NK-92 (cell line): Measurements from ENCODE around the gene SPNS2.

Experiments used
- DNase-seq: peaks from one replicate; lab custom pipeline; 2025; ENCODE audit not compliant: unreplicated experiment; lab: John Stamatoyannopoulos, UW

Gene SPNS2

DNA sequence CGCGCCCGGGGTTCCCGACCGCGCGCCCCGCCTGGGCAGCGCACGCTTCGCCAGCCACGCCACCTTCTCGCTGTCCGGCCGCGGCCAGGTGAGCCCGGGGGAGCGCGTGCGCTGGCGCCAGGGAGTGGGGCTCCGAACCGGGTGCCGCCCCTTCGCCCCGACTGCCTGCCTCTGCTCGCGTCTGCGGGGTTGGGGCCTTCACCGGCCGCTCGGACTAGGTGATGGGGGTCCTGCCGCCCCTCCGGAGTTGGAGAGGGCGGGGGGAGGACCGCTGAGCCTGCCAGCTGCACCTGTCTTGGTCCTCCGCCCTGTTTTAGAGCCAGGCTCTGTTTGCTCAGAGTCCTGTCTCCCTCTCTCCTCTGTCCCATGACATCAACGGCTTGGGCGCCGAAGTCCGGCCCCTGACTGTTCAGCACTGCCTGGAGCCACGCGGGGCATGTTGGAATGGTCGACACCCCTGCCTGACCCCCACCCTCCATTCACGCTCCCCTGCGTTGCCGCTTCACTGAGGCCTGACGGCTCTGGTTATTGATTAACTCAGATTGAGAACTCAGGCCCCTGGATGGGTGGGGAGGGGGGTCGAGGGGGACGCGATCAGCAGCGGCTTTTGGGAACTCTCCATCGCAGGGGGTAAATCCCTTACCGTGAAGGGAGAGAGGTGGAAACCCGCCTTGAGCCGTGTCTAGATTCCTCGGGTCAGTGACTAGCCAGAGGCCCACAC is 86.4 kb downstream of the SPNS2 start:
- DNase-seq: no peak

DNA sequence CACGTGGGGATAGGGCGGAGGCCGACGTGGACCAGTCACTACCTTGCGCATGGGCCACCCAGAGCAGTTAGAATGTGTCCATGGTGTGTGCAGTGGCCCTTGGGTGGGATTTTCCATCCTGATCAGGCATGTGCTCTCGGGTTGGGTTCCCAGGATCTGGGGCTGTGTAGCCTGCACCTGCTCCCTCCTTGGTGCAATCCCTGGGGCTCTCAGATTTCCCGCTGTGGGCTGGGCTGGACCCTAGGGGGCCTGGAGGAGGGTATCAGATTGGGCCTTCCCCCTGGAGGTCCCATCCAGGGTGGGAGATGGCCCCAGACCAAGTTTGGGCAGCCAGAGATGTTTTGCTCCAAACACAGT is 86.9 kb downstream of the SPNS2 start:
- no peak for DNase-seq

DNA sequence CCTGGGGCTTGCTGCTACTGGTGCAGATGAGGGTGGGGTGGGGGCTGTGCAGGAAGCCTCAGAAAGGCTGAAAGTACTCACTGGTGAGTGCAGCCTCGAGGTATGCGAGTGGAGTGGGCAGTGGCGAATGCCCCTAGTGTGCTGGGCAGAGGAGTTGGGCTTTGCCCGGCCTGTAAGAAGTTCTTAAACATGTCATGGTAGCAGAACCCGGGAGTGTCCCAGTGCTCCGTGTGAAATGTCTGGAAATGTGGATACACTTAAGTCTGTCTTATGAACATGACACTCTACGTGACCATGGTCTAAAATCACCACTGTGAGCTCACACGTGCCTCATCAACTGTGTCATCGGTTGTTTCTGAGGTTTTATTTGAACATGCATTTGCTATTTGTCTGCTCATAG is 87.4 kb downstream of the SPNS2 start:
- no peak for DNase-seq

DNA sequence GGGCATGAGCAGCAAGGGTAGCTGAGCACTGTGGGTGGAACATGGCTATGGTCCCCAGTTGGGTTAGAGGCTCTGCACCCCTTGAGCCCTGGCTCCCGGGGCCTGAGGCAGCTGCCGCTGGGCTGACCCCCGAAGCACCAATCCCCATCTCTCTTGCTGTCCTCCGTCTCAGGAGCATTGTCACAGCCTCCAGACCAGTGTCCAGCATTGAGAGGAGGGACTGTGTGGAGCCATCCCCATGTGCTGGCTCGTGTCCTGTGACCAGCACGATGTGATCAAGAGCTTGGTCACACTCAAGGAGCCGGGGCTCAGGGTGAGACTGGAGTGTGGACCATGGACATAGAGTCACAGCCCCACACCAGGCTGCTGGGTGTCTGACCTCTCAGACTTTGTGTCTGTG is 88.5 kb downstream of the SPNS2 start:
- no peak for DNase-seq

DNA sequence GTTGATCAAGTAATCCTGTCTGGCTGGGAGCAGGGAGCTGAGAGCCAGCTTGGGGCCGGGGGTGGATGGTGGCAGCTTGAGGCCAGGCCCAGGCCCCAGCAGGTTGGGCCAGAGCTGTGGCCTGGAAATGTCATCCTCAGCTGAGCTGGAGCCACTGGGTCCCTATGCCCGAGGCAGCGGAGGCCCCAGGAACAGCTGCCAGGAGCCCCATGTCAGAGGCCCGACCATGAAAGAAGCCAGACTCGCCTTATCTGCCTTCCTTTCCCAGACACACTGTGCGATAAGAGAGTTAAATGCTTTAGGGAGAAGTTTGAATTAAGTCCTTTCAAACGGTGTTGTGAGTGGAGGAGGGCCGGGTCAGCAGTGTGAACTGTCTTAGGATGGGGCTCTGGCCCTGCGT is 89.1 kb downstream of the SPNS2 start:
- DNase-seq: no peak

DNA sequence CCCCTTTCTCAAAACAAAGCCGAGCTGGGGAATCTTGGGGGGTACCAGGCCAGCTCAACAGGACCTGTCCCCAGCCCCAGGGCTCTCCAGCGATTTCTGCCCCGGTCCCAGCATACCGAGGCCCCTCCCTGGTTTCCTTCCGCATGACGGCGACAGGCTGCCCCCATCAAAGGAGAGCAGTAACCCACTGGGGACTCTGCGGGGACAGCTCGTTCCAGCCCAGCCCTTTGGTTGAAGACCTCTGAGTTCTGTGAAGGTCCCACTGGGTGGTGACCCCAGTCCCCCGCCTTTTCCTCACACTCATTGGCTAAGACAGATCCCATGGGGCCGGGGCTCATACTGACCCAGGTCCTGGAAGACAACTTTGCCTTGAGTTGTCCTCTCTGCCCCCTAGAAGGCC is 89.7 kb downstream of the SPNS2 start:
- DNase-seq: no peak
